Liver (tissue), 3 donors: ENCODE measurements around the gene NFIX.

Experiments
- EGR1 ChIP-seq, 2 donors: IDR thresholded peaks; 2 replicates each; pipeline ENCODE4 v1.6.1; 2016 to 2018; ENCODE audit warnings: antibody characterized with exemption in 2 of 2, low read depth in 2 of 2
- JUND ChIP-seq, 2 donors: IDR thresholded peaks; 2 replicates each; pipeline ENCODE4 v1.6.1; 2016; ENCODE audit warnings: antibody characterized with exemption in 2 of 2
- RAD21 ChIP-seq, 2 donors: IDR thresholded peaks; 2 replicates each; pipeline ENCODE4 v1.6.1; 2016; ENCODE audit warnings: antibody characterized with exemption in 2 of 2, mild to moderate bottlenecking in 2 of 2
- RXRA ChIP-seq, 2 donors: IDR thresholded peaks; 2 replicates each; pipeline ENCODE4 v1.6.1; 2017 to 2018; ENCODE audit warnings: antibody characterized with exemption in 2 of 2, mild to moderate bottlenecking in 1 of 2
- SP1 ChIP-seq: IDR thresholded peaks from 2 replicates; pipeline ENCODE4 v1.6.1; 2018; ENCODE audit warnings: antibody characterized with exemption, mild to moderate bottlenecking
- TAF1 ChIP-seq: conservative IDR thresholded peaks from 2 replicates; pipeline ENCODE4 v1.6.1; 2016; ENCODE audit warnings: antibody characterized with exemption, mild to moderate bottlenecking
- YY1 ChIP-seq: IDR thresholded peaks from 2 replicates; pipeline ENCODE4 v1.6.1; 2016; ENCODE audit warnings: antibody characterized with exemption, mild to moderate bottlenecking
- TF ChIP-seq, protein P1 (sequence below): fragments of 150-350 bp; IDR thresholded peaks from 2 replicates; pipeline ENCODE4 v1.5.1; 2017; ENCODE audit warnings: improper control_type of control experiment, low read depth, low read length; ENCODE audit not compliant: missing input control
- TF ChIP-seq, protein P2 (sequence below): IDR thresholded peaks from 2 replicates; pipeline ENCODE4 v1.6.1; 2016; ENCODE audit warnings: antibody characterized with exemption
- TF ChIP-seq, protein P3 (sequence below): IDR thresholded peaks from 2 replicates; pipeline ENCODE4 v1.6.1; 2016; ENCODE audit warnings: antibody characterized with exemption, mild to moderate bottlenecking
- donor health status: healthy.
- donor health status: healthy.

DNA sequence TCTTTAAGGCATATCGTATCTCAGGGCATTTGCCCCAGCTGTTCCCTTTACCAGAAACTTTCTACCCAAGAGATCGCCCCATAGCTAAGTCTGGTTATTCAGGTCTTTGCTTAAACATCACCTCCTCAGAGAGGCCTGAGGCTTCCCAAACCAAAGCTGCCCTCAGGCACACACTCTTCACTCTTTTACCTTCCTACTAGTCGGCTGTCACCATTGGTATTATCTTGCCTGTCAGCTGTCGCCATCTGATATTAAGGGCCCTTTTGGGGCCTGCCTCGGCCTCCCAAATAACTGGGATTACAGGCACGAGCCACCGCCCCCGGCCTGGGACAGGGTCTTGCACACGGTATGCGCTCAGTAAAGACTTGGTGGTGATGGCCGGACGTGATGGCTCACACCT is 39.3 kb upstream of the NFIX start:
- TF ChIP-seq, protein P1, sequence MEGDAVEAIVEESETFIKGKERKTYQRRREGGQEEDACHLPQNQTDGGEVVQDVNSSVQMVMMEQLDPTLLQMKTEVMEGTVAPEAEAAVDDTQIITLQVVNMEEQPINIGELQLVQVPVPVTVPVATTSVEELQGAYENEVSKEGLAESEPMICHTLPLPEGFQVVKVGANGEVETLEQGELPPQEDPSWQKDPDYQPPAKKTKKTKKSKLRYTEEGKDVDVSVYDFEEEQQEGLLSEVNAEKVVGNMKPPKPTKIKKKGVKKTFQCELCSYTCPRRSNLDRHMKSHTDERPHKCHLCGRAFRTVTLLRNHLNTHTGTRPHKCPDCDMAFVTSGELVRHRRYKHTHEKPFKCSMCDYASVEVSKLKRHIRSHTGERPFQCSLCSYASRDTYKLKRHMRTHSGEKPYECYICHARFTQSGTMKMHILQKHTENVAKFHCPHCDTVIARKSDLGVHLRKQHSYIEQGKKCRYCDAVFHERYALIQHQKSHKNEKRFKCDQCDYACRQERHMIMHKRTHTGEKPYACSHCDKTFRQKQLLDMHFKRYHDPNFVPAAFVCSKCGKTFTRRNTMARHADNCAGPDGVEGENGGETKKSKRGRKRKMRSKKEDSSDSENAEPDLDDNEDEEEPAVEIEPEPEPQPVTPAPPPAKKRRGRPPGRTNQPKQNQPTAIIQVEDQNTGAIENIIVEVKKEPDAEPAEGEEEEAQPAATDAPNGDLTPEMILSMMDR = no peak
- TF ChIP-seq, protein P2, sequence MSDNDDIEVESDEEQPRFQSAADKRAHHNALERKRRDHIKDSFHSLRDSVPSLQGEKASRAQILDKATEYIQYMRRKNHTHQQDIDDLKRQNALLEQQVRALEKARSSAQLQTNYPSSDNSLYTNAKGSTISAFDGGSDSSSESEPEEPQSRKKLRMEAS = no peak
- TF ChIP-seq RXRA (IDR thresholded peaks at IDR 0.05) (no peak), SP1 (no peak), EGR1 (IDR thresholded peaks at IDR 0.05; ENCODE audit: low read depth in 2 of 2) (no peak), YY1 (no peak), RAD21 (IDR thresholded peaks at IDR 0.05) (no peak), TAF1 (no peak), JUND (IDR thresholded peaks at IDR 0.05) (no peak)
- TF ChIP-seq, protein P3, sequence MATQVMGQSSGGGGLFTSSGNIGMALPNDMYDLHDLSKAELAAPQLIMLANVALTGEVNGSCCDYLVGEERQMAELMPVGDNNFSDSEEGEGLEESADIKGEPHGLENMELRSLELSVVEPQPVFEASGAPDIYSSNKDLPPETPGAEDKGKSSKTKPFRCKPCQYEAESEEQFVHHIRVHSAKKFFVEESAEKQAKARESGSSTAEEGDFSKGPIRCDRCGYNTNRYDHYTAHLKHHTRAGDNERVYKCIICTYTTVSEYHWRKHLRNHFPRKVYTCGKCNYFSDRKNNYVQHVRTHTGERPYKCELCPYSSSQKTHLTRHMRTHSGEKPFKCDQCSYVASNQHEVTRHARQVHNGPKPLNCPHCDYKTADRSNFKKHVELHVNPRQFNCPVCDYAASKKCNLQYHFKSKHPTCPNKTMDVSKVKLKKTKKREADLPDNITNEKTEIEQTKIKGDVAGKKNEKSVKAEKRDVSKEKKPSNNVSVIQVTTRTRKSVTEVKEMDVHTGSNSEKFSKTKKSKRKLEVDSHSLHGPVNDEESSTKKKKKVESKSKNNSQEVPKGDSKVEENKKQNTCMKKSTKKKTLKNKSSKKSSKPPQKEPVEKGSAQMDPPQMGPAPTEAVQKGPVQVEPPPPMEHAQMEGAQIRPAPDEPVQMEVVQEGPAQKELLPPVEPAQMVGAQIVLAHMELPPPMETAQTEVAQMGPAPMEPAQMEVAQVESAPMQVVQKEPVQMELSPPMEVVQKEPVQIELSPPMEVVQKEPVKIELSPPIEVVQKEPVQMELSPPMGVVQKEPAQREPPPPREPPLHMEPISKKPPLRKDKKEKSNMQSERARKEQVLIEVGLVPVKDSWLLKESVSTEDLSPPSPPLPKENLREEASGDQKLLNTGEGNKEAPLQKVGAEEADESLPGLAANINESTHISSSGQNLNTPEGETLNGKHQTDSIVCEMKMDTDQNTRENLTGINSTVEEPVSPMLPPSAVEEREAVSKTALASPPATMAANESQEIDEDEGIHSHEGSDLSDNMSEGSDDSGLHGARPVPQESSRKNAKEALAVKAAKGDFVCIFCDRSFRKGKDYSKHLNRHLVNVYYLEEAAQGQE = no peak
